ENCODE measurements around the gene MPDU1.
A peak's percentile ranks its signal among the peaks of the same experiment; 100 is the strongest.

The MPDU1 gene

GRCh38 chr17:7559320-7560171 is 24.1 kb upstream of the MPDU1 start:
- peak overlapping the region; percentile 70 for H3K27ac ChIP-seq
- no peak for DNase-seq (ENCODE audit: low read depth, low spot score)

- peak overlapping the region; percentile 70 for H3K27ac ChIP-seq
- no peak for DNase-seq (ENCODE audit: low read depth, low spot score)
Observed at GRCh38 chr17:7560172-7561027, 23.3 kb upstream of the MPDU1 start.

GRCh38 chr17:7561028-7561575 is 22.6 kb upstream of the MPDU1 start:
- no peak for DNase-seq (ENCODE audit: low read depth, low spot score)
- peak overlapping the region; percentile 70 for H3K27ac ChIP-seq

DNA sequence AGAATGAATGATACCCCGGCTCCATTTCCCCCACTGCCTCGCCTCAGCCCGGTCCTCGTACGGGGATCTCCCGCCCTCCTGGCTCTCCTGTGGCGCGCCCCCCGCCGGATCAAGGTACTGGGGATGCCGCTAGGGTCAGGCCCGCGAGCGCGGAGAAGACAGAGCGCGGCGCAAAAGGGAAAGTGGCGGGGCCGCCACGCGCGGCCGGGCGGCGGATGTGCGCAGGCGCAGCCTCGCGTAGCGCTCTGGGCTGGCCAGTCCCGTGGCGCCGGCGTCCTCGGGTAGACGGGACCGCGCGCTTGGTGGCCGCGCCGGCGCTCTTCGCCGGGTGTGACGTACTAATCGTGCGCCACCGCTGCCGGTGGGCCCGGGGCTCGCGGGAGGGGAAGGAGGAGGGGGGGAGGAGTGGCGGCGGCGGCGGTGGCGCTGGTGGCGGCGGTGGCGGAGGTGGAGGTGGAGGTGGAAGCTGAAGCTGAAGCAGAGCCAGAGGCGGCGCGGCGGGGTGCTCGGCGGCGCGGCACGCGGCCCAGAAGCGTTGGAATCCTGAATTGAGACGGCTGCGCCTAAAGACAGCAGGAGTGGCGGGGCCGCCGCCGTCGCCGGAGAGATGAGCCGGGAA is 22.0 kb upstream of the MPDU1 start, which contains the start of gene SENP3:
Gene SENP3, plus strand, starts transcription at position 331 of the 619 bp plus-strand sequence. CDS start 1,158 bp downstream, outside the sequence.
- no peak for DNase-seq (ENCODE audit: low read depth, low spot score)

GRCh38 chr17:7562208-7562605 is 21.4 kb upstream of the MPDU1 start:
- DNase-seq (ENCODE audit: low read depth, low spot score) = no peak
- H3K27ac ChIP-seq = peak overlapping the region; percentile 70

More for the DNA sequence above, 22.0 kb upstream of the MPDU1 start, which contains the start of gene SENP3:
- peak within 1 kb of the TSS; percentile 70 for H3K27ac ChIP-seq

GRCh38 chr17:7563115-7563869 is 20.4 kb upstream of the MPDU1 start:
- no peak overlapping the region for H3K27ac ChIP-seq
- no peak for DNase-seq (ENCODE audit: low read depth, low spot score)

- H3K27ac ChIP-seq = no peak overlapping the region
- no peak for DNase-seq (ENCODE audit: low read depth, low spot score)
Observed at GRCh38 chr17:7569571-7569970, 14.1 kb upstream of the MPDU1 start.

GRCh38 chr17:7570351-7570750 is 13.3 kb upstream of the MPDU1 start:
- no peak for DNase-seq (ENCODE audit: low read depth, low spot score)
- no peak overlapping the region for H3K27ac ChIP-seq

DNA sequence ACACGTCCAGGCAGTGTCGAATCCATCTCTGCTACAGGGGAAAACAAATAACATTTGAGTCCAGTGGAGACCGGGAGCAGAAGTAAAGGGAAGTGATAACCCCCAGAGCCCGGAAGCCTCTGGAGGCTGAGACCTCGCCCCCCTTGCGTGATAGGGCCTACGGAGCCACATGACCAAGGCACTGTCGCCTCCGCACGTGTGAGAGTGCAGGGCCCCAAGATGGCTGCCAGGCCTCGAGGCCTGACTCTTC is 11.4 kb upstream of the MPDU1 start:
- no peak for DNase-seq (ENCODE audit: low read depth, low spot score)
- peak overlapping the region; percentile 99 for H3K27ac ChIP-seq

DNA sequence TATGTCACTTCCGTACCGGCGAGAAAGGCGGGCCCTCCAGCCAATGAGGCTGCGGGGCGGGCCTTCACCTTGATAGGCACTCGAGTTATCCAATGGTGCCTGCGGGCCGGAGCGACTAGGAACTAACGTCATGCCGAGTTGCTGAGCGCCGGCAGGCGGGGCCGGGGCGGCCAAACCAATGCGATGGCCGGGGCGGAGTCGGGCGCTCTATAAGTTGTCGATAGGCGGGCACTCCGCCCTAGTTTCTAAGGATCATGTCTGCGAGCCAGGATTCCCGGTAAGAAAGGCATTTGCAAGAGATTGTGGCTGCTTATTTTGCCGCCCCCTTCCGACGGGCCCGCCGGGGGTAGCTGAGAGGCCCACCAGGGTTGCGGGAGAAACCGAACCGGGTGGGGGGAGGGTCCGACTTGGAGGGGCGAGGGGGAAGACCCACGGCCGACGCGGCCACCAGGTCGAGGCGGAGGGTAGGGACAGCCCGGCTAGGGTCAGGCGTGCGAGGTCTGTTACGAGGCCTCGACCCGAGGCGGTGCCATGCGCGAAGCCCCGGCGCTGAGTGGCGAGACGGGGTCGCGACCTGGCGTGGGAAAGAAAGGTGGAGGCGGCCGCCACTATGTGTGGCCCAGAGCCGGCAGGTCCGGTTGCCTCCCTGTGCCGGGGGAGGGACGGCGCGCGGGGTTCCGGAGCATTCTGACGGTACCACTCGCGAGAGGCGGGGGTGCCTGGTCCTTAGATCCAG is 10.9 kb upstream of the MPDU1 start:
- H3K27ac ChIP-seq = peak overlapping the region; percentile 99

DNA sequence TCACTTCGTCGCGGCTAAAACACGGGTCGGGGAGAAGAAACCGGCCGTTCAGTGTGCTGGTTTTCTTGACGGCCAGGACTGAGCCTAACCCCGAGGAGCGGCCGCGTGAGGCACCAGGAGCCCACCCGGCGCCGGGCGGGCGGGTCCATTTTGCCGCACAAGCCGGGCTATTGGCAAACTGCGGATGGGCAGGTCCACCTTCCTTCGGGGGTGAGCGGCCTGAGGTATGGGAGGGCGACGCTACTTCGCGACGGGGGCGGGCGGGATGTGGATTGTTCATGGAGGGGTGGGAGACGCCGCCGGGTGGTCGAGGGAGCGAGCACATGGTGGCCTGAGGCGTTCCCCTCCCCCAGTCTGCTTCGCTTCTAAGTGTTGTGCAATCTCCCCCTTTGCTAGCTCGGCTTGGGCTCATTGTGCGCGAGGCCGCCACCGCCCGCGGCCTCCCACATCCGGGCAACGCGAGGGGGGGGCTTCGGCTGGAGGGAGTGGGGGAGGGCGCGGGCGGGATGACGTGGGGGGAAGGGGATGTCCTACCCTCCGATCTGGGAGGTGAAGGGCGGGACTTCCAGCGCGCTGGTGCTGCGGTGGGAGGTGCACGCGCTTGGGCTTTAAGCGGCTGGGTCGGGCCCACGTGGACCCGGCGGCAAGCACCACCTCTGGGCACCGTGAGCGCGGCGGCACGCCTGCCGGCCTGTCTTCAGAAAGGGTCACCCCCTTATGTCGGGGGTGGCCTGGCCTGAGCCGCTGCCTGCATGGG is 10.2 kb upstream of the MPDU1 start:
- DNase-seq (ENCODE audit: low read depth, low spot score) = no peak
- peak overlapping the region; percentile 99 for H3K27ac ChIP-seq

More for the DNA sequence above, 10.9 kb upstream of the MPDU1 start:
- DNase-seq (ENCODE audit: low read depth, low spot score) = peak; percentile 97

DNA sequence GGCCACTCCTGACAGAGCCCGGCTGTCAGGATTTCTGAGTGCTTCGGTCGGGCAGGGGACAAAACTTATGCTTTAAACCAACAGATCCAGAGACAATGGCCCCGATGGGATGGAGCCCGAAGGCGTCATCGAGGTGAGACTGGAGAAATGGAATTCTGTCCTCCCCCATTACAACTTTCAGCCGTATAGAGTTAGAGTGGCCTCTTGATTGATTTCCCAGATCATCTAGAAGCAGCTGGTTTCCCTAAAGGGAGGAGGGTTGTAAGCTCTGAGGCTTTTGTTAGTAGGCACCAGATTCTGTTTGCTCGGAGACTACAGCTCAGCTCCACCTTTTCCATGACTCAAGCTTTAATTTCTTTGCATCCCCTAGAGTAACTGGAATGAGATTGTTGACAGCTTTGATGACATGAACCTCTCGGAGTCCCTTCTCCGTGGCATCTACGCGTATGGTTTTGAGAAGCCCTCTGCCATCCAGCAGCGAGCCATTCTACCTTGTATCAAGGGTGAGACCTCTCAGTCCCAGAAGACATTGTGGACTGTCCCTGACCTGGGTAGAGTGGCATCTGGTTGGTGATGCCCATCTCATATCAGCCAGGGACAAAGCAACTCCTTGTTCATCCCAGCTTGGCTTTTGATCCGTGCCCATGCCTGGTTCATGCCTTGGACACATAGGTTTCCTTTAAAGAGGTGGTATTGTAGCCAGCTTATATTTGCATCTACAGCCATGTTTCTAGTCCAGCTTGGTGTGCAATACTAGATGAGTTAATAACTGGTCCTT is 9.3 kb upstream of the MPDU1 start:
- H3K27ac ChIP-seq = peak overlapping the region; percentile 99
- DNase-seq (ENCODE audit: low read depth, low spot score) = no peak

GRCh38 chr17:7575481-7575883 is 8.2 kb upstream of the MPDU1 start:
- peak overlapping the region; percentile 99 for H3K27ac ChIP-seq
- no peak for DNase-seq (ENCODE audit: low read depth, low spot score)

- DNase-seq (ENCODE audit: low read depth, low spot score) = no peak
Observed at GRCh38 chr17:7575959-7576358, 7.7 kb upstream of the MPDU1 start.

GRCh38 chr17:7576432-7576937 is 7.2 kb upstream of the MPDU1 start:
- peak overlapping the region; percentile 99 for H3K27ac ChIP-seq
- DNase-seq (ENCODE audit: low read depth, low spot score) = no peak

More at GRCh38 chr17:7575959-7576358, 7.7 kb upstream of the MPDU1 start:
- H3K27ac ChIP-seq = peak overlapping the region; percentile 99

- peak overlapping the region; percentile 99 for H3K27ac ChIP-seq
- no peak for DNase-seq (ENCODE audit: low read depth, low spot score)
Observed at GRCh38 chr17:7577327-7578199, 6.1 kb upstream of the MPDU1 start.
